HG03175 (cell line): ENCODE measurements around the gene NET1.

Experiments
- ATAC-seq: cut with Tn5 transposase; IDR thresholded peaks from one replicate; pipeline ENCODE4 v1.9.1; 2021; ENCODE audit warnings: mild to moderate bottlenecking, moderate library complexity; ENCODE audit not compliant: unreplicated experiment

Gene NET1

GRCh38 chr10:5441106-5441505 is 28.7 kb downstream of the NET1 start:
- ATAC-seq = no peak

GRCh38 chr10:5442065-5442989 is 30.0 kb downstream of the NET1 start:
- no peak for ATAC-seq

GRCh38 chr10:5442990-5443370 is 30.6 kb downstream of the NET1 start:
- peak; percentile 43 for ATAC-seq

GRCh38 chr10:5443429-5443828 is 31.1 kb downstream of the NET1 start:
- ATAC-seq = peak; percentile 76

GRCh38 chr10:5445006-5445405 is 32.6 kb downstream of the NET1 start:
- no peak for ATAC-seq

GRCh38 chr10:5446390-5446926 is 34.1 kb downstream of the NET1 start:
- ATAC-seq = no peak

GRCh38 chr10:5447056-5447455 is 34.7 kb downstream of the NET1 start:
- no peak for ATAC-seq

GRCh38 chr10:5447611-5448071 is 35.3 kb downstream of the NET1 start:
- peak; percentile 44 for ATAC-seq

GRCh38 chr10:5448333-5449001 is 36.1 kb downstream of the NET1 start:
- ATAC-seq = no peak

GRCh38 chr10:5449227-5449626 is 36.9 kb downstream of the NET1 start:
- no peak for ATAC-seq

GRCh38 chr10:5449823-5450222 is 37.5 kb downstream of the NET1 start:
- no peak for ATAC-seq

GRCh38 chr10:5450605-5451384 is 38.4 kb downstream of the NET1 start:
- no peak for ATAC-seq

- ATAC-seq = no peak
These were observed 41.6 kb downstream of the NET1 start for GRCh38 chr10:5453749-5454489.

- no peak for ATAC-seq
These were observed 44.2 kb downstream of the NET1 start for GRCh38 chr10:5456563-5456962.

- ATAC-seq = no peak
These were observed 45.4 kb downstream of the NET1 start for GRCh38 chr10:5457741-5458140.

GRCh38 chr10:5458425-5458824 is 46.1 kb downstream of the NET1 start:
- ATAC-seq = no peak

- no peak for ATAC-seq
These were observed 46.8 kb downstream of the NET1 start for GRCh38 chr10:5458949-5459747.

- no peak for ATAC-seq
These were observed 48.3 kb downstream of the NET1 start for GRCh38 chr10:5460468-5461202.

- ATAC-seq = no peak
These were observed 48.8 kb downstream of the NET1 start for GRCh38 chr10:5461203-5461588.
